ENCODE data around the gene MAP4. TPM values are rescaled to one million over a fixed set of nuclear protein-coding genes. Genes with fewer than 3 reads are reported as not detected.
A peak's percentile ranks its signal among the peaks of the same experiment; 100 is the strongest.

MAP4 gene
- total RNA-seq, 1 donor from 2014 or later: 54.6 TPM

DNA sequence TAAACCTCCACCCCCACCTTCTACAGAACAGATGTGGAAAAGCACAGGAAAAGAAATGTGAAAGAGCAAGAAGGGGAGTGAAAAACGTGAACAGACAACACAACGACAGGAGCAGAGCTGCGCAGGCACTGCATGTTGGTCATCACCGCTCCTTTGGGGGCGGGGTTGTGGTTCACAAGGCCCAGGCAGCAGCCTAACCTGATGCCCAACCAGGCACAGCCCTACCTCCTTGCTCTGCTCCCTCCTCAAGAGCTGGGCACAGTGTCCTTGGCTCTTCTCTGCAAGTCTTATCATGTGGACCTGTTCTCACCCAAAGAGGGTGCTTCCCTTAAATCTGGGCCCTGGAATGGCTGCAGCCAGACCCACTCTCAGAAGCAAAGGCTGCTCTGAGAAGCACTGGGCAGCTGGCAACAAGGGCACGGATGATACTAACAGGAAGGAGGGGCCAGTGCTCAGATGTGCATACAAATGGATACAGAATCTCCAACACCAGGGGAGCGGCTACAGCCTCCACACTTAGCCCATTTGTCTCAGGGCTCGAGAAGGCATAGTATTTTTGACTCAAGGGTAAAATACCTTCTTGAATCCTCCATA lies 148.7 kb downstream of the MAP4 start:
- peaks cover 41% of the 10 kb centered on the region for H3K36me3 Mint-ChIP-seq
- no peak for DNase-seq (ENCODE audit: low spot score)
- TF ChIP-seq, protein P1, sequence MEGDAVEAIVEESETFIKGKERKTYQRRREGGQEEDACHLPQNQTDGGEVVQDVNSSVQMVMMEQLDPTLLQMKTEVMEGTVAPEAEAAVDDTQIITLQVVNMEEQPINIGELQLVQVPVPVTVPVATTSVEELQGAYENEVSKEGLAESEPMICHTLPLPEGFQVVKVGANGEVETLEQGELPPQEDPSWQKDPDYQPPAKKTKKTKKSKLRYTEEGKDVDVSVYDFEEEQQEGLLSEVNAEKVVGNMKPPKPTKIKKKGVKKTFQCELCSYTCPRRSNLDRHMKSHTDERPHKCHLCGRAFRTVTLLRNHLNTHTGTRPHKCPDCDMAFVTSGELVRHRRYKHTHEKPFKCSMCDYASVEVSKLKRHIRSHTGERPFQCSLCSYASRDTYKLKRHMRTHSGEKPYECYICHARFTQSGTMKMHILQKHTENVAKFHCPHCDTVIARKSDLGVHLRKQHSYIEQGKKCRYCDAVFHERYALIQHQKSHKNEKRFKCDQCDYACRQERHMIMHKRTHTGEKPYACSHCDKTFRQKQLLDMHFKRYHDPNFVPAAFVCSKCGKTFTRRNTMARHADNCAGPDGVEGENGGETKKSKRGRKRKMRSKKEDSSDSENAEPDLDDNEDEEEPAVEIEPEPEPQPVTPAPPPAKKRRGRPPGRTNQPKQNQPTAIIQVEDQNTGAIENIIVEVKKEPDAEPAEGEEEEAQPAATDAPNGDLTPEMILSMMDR (IDR thresholded peaks at IDR 0.05): no peak
- no peak for TF ChIP-seq EZH2 (IDR thresholded peaks at IDR 0.05)
- no peak for TF ChIP-seq EZH2phosphoT487 (IDR thresholded peaks at IDR 0.05)
- no peak overlapping the region for H3K4me3 ChIP-seq
- peaks cover 14% of the 10 kb centered on the region for H3F3A ChIP-seq (ENCODE audit: low read depth)
- H3K4me1 Mint-ChIP-seq: peaks cover 6% of the 10 kb centered on the region
- H3K27me3 ChIP-seq: no peaks in the 10 kb centered on the region
- H3K4me1 ChIP-seq: peaks cover 12% of the 10 kb centered on the region
- H3K36me3 ChIP-seq: no peaks in the 10 kb centered on the region
- no peaks in the 10 kb centered on the region for H4K20me1 ChIP-seq (ENCODE audit: low read depth)
- no peak overlapping the region for H3K27ac Mint-ChIP-seq
- no peaks in the 10 kb centered on the region for H3K79me2 ChIP-seq (ENCODE audit: low read depth)
- no peak overlapping the region for H3K4me3 Mint-ChIP-seq
- no peaks in the 10 kb centered on the region for H3K27me3 Mint-ChIP-seq (ENCODE audit: insufficient read depth, low read depth)
- H3K9ac ChIP-seq: no peak overlapping the region
- no peak overlapping the region for H3K4me2 ChIP-seq
- H2AFZ ChIP-seq (replicated peaks): no peak overlapping the region
- no peak overlapping the region for H3K27ac ChIP-seq
- H3K9me3 Mint-ChIP-seq: no peaks in the 10 kb centered on the region
- no peaks in the 10 kb centered on the region for H3K9me3 ChIP-seq (ENCODE audit: low read depth)

DNA sequence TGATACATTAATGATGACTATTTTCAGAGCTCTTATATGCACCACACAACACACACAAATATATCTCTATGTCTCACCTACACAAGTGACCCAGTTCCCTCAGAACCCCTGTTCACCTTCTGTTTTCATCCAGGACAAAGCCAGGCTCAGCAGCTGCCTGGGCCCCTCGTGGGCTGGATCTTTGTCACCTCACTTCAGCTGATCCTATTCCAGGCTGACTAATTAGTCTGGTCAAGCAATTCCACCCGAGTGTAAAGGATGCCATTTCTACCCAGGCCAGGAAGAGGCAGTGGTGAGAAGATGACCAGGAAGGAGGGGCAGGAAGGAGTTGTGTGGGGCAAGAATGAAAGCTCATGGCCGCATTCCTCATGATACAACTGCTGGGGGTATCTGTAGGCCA lies 151.0 kb downstream of the MAP4 start:
- Mint-ChIP-seq H3K4me3 (no peak overlapping the region), H3K27ac (peak overlapping the region; percentile 13), H3K27me3 (ENCODE audit: insufficient read depth, low read depth) (no peaks in the 10 kb centered on the region), H3K4me1 (peaks cover 6% of the 10 kb centered on the region), H3K9me3 (no peaks in the 10 kb centered on the region), H3K36me3 (peaks cover 31% of the 10 kb centered on the region)
- Histone ChIP-seq H3K4me3 (no peak overlapping the region), H3K27ac (peak overlapping the region; percentile 80), H3K4me1 (peaks cover 12% of the 10 kb centered on the region), H3K36me3 (no peaks in the 10 kb centered on the region), H3F3A (ENCODE audit: low read depth) (peaks cover 14% of the 10 kb centered on the region), H4K20me1 (ENCODE audit: low read depth) (no peaks in the 10 kb centered on the region), H3K79me2 (ENCODE audit: low read depth) (no peaks in the 10 kb centered on the region), H3K4me2 (peak overlapping the region; percentile 24), H3K27me3 (no peaks in the 10 kb centered on the region), H2AFZ (replicated peaks) (no peak overlapping the region), H3K9me3 (ENCODE audit: low read depth) (no peaks in the 10 kb centered on the region), H3K9ac (no peak overlapping the region)
- peak; percentile 68 for DNase-seq (ENCODE audit: low spot score)
- TF ChIP-seq, protein P1 (IDR thresholded peaks at IDR 0.05): peak; percentile 44
- TF ChIP-seq EZH2 (IDR thresholded peaks at IDR 0.05): no peak
- TF ChIP-seq EZH2phosphoT487 (IDR thresholded peaks at IDR 0.05): no peak

DNA sequence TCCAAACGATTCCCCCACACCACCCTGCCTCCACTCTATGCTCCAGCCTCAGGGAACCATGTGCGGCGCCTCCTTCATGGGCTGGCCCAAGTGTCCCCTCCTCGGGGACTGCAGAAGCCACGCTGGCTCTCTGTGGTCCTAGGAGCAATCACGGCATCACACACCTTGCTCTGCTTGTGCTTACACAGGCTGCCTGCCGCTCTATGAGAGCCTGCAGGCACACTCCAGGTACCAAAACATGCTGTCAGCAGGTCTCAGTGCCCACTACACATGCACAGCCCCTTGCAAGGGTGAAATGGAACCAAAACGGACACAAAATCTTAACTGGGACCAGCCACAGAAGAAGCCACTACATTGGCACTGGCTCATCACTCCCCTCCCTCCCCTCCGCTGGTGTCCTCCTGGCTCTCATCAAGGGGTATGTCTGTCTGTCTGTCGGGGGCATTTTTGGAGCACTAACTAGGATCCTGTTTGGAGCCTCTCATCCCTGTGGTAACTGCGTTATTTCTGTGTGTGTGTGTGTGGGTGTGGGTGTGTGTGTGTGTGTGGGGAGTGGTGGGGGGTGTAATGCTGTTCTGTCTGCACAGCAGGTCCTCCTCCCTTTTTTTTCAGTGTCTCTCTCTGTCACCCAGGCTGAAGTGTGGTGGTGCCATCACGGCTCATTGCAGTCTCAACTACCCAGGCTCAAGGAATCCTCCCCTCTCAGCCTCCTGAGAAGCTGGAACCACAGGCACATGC lies 152.7 kb downstream of the MAP4 start:
- H3K27ac Mint-ChIP-seq: no peak overlapping the region
- peaks cover 18% of the 10 kb centered on the region for H3K36me3 Mint-ChIP-seq
- H3K4me3 ChIP-seq: no peak overlapping the region
- H3K36me3 ChIP-seq: no peaks in the 10 kb centered on the region
- no peaks in the 10 kb centered on the region for H3K27me3 ChIP-seq
- no peak overlapping the region for H3K4me3 Mint-ChIP-seq
- no peaks in the 10 kb centered on the region for H3K27me3 Mint-ChIP-seq (ENCODE audit: insufficient read depth, low read depth)
- peaks cover 6% of the 10 kb centered on the region for H3K4me1 Mint-ChIP-seq
- H4K20me1 ChIP-seq (ENCODE audit: low read depth): no peaks in the 10 kb centered on the region
- no peaks in the 10 kb centered on the region for H3K9me3 Mint-ChIP-seq
- H3F3A ChIP-seq (ENCODE audit: low read depth): peaks cover 14% of the 10 kb centered on the region
- no peak for TF ChIP-seq EZH2phosphoT487 (IDR thresholded peaks at IDR 0.05)
- no peak for TF ChIP-seq EZH2 (IDR thresholded peaks at IDR 0.05)
- TF ChIP-seq, protein P1 (IDR thresholded peaks at IDR 0.05): no peak
- no peaks in the 10 kb centered on the region for H3K9me3 ChIP-seq (ENCODE audit: low read depth)
- H3K4me2 ChIP-seq: no peak overlapping the region
- no peaks in the 10 kb centered on the region for H3K79me2 ChIP-seq (ENCODE audit: low read depth)
- no peak overlapping the region for H3K27ac ChIP-seq
- H2AFZ ChIP-seq (replicated peaks): no peak overlapping the region
- H3K9ac ChIP-seq: no peak overlapping the region
- DNase-seq (ENCODE audit: low spot score): no peak
- peaks cover 12% of the 10 kb centered on the region for H3K4me1 ChIP-seq

Measured in neural progenitor cell (in vitro differentiated cells).